Sigmoid colon (tissue), 7 donors: Measurements from ENCODE around the gene NBPF9. TPM values are rescaled to one million over a fixed set of nuclear protein-coding genes. Genes with fewer than 3 reads are reported as not detected.
"Not testable (repeated sequence)": the region's sequence is repeated elsewhere in the genome, so short reads cannot be mapped to it uniquely, and the experiment has no call there.

Source experiments
- DNase-seq: peaks from one replicate; pipeline ENCODE4 v3.0.0-alpha.2; 2019
- H3K27ac ChIP-seq, 4 donors: fragments of 200-600 bp; sonication (generic); one replicate each; pipeline ENCODE4 v1.5.1; 2016 to 2019; ENCODE audit warnings: mild to moderate bottlenecking in 1 of 4
- H3K27me3 ChIP-seq, 3 donors: fragments of 200-600 bp; sonication (generic); one replicate each; pipeline ENCODE4 v1.5.1; 2019; ENCODE audit warnings: mild to moderate bottlenecking in 1 of 3
- H3K36me3 ChIP-seq, 4 donors: fragments of 200-600 bp; sonication (generic); one replicate each; pipeline ENCODE4 v1.5.1; 2016 to 2019
- H3K4me1 ChIP-seq, 4 donors: fragments of 200-600 bp; sonication (generic); one replicate each; pipeline ENCODE4 v1.5.1; 2017 to 2019
- H3K4me3 ChIP-seq, 4 donors: fragments of 200-600 bp; sonication (generic); one replicate each; pipeline ENCODE4 v1.5.1; 2017 to 2019; ENCODE audit warnings: mild to moderate bottlenecking in 2 of 4, moderate library complexity in 1 of 4
- H3K9me3 ChIP-seq, 4 donors: fragments of 200-600 bp in 3 of 4; sonication (generic) in 3 of 4; one replicate each; pipeline versions ENCODE4 v1.5.1 to v1.6.1; 2013 to 2019
- POLR2A ChIP-seq, 2 donors: fragments of 450-650 bp; IDR thresholded peaks; one replicate each; pipeline ENCODE4 v1.6.1; 2016; ENCODE audit warnings: antibody characterized with exemption in 2 of 2, mild to moderate bottlenecking in 2 of 2, moderate library complexity in 2 of 2
- POLR2AphosphoS5 ChIP-seq, 4 donors: sonication (generic); formaldehyde crosslinking; IDR thresholded peaks; one replicate each; pipeline ENCODE4 v1.6.1; 2017; ENCODE audit warnings: antibody characterized with exemption in 4 of 4
- WGBS, 2 donors: extraction: QIAGEN DNeasy Blood & Tissue Kit; methylation state at CpG; one replicate each; pipeline ENCODE4 v1.1.7; 2013; 5-methylcytosine and 5-hydroxymethylcytosine counted together
- intact Hi-C: fragments of 100-400 bp; cut with DNase I; formaldehyde crosslinking; loops from one replicate; pipeline ENCODE4 v1.15.1; 2023
- polyA plus RNA-seq, 3 donors: library from polyadenylated mRNA; stranded (reverse); fragments of 200-250 nt; gene quantifications; one replicate each; pipeline ENCODE4 v1.2.3, GENCODE V29; 2013
- total RNA-seq, 4 donors: library from RNA; depleted of rRNA; stranded (reverse); fragments of >200 nt; gene quantifications; one replicate each; pipeline ENCODE4 v1.1.0, GENCODE V29; 2016
- donor health status: healthy with polysubstance abuse.
- donor health status: Bipolar disorder and iron deficiency.
- donor health status: healthy.

NBPF9 gene, protein sequence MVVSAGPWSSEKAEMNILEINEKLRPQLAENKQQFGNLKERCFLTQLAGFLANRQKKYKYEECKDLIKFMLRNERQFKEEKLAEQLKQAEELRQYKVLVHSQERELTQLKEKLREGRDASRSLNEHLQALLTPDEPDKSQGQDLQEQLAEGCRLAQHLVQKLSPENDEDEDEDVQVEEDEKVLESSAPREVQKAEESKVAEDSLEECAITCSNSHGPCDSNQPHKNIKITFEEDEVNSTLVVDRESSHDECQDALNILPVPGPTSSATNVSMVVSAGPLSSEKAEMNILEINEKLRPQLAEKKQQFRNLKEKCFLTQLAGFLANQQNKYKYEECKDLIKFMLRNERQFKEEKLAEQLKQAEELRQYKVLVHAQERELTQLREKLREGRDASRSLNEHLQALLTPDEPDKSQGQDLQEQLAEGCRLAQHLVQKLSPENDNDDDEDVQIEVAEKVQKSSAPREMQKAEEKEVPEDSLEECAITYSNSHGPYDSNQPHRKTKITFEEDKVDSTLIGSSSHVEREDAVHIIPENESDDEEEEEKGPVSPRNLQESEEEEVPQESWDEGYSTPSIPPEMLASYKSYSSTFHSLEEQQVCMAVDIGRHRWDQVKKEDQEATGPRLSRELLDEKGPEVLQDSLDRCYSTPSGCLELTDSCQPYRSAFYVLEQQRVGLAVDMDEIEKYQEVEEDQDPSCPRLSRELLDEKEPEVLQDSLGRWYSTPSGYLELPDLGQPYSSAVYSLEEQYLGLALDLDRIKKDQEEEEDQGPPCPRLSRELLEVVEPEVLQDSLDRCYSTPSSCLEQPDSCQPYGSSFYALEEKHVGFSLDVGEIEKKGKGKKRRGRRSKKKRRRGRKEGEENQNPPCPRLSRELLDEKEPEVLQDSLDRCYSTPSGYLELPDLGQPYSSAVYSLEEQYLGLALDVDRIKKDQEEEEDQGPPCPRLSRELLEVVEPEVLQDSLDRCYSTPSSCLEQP (N-terminal part only)
- total RNA-seq (10 to 100 TPM in 3 of 4 donors, 1 to 10 TPM in 1; 8.9 to 23.5 (median 11.1) TPM), polyA plus RNA-seq (1 to 10 TPM; 3.0 to 8.5 (median 3.2) TPM)

GRCh38 chr1:149103109-149104081 lies at the start of gene NBPF9:
Gene NBPF9 (minus strand): TSS chr1:149103551. CDS start chr1:149082139, 21,412 bp downstream.
- H3K9me3 ChIP-seq, H3K27me3 ChIP-seq, H3K36me3 ChIP-seq, intact Hi-C loops, H3K4me1 ChIP-seq: not testable (repeated sequence)
- peak; percentile 80 for DNase-seq
- WGBS, 2 donors = 0% methylated on average over 33 to 43 of the region's 85 CpGs
- Histone ChIP-seq H3K27ac (peak within 1 kb of the TSS; percentile 64 to 88 (median 78)), H3K4me3 (peak within 1 kb of the TSS; percentile 30 to 59 (median 50))
- TF ChIP-seq POLR2A (IDR thresholded peaks at IDR 0.05) (peak in 1 of 2 donors; percentile 37), POLR2AphosphoS5 (IDR thresholded peaks at IDR 0.05) (peak in 3 of 4 donors; percentile 51 to 83 (median 69))

- H3K27me3 ChIP-seq, H3K9me3 ChIP-seq, H3K27ac ChIP-seq, H3K4me1 ChIP-seq, H3K4me3 ChIP-seq, intact Hi-C loops, H3K36me3 ChIP-seq, DNase-seq: not testable (repeated sequence)
- WGBS, 2 donors = 90 to 91% methylated on average over 4 of the region's 4 CpGs
Measured at GRCh38 chr1:149149909-149150308, 46.6 kb upstream of the NBPF9 start.

DNA sequence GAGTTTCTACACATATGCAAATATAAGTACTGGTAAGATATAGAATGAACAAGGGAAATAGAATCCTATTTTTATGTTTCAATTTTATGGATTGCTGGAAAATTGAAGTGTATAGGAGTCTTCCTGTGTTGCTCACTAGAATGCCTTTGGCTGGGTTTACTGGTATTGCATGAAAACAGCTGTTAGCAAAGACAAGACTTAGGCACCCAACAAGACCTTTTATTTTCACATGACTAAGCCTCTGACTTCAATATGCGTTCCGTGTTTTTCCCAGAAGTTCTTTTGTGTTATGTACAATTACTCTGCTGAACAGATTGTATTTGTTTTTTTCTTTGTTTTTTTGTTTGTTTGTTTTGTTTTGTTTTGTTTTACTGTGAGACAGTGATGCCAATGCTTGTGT lies 34.2 kb upstream of the NBPF9 start:
- H3K4me3 ChIP-seq, H3K9me3 ChIP-seq, H3K36me3 ChIP-seq, intact Hi-C loops, H3K4me1 ChIP-seq, H3K27ac ChIP-seq, DNase-seq, H3K27me3 ChIP-seq: not testable (repeated sequence)
- WGBS, 2 donors = 85 to 94% methylated on average over 2 of the region's 2 CpGs

DNA sequence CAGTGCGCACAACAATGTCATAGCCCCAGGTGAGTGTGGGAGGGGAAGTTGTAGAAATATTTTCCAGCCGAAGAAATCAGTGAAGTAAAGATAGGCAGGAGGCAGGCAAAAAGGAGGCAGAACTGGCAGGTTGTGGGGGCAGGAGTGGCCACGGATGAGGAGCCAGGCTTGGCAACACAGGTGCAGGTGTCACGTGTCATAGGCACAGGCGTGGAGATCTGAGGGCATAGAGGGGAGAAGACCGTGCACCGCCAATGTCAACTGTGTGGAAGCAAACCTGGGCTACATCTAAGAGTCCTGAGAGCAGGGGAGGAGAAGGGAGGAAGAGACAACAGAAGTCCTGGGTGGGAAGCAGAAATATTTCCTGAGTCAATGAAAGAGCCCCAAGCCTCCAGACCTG lies 27.6 kb upstream of the NBPF9 start:
- intact Hi-C loops, H3K27me3 ChIP-seq, H3K36me3 ChIP-seq, DNase-seq, H3K4me3 ChIP-seq, H3K27ac ChIP-seq, H3K9me3 ChIP-seq, H3K4me1 ChIP-seq: not testable (repeated sequence)
- 88 to 89% methylated on average over 7 of the region's 7 CpGs for WGBS, 2 donors

GRCh38 chr1:149129245-149129644 lies 25.9 kb upstream of the NBPF9 start:
- DNase-seq, intact Hi-C loops, H3K4me3 ChIP-seq, H3K4me1 ChIP-seq, H3K36me3 ChIP-seq, H3K9me3 ChIP-seq, H3K27ac ChIP-seq, H3K27me3 ChIP-seq: not testable (repeated sequence)
- WGBS, 2 donors = no CpG with 5 or more reads among the region's 17 CpGs

- intact Hi-C loops, H3K36me3 ChIP-seq, DNase-seq, H3K4me3 ChIP-seq, H3K9me3 ChIP-seq, H3K27me3 ChIP-seq, H3K27ac ChIP-seq, H3K4me1 ChIP-seq: not testable (repeated sequence)
- WGBS, 2 donors = 74 to 88% methylated on average over 5 of the region's 6 CpGs
Measured at GRCh38 chr1:149126555-149127145, 23.3 kb upstream of the NBPF9 start.

DNA sequence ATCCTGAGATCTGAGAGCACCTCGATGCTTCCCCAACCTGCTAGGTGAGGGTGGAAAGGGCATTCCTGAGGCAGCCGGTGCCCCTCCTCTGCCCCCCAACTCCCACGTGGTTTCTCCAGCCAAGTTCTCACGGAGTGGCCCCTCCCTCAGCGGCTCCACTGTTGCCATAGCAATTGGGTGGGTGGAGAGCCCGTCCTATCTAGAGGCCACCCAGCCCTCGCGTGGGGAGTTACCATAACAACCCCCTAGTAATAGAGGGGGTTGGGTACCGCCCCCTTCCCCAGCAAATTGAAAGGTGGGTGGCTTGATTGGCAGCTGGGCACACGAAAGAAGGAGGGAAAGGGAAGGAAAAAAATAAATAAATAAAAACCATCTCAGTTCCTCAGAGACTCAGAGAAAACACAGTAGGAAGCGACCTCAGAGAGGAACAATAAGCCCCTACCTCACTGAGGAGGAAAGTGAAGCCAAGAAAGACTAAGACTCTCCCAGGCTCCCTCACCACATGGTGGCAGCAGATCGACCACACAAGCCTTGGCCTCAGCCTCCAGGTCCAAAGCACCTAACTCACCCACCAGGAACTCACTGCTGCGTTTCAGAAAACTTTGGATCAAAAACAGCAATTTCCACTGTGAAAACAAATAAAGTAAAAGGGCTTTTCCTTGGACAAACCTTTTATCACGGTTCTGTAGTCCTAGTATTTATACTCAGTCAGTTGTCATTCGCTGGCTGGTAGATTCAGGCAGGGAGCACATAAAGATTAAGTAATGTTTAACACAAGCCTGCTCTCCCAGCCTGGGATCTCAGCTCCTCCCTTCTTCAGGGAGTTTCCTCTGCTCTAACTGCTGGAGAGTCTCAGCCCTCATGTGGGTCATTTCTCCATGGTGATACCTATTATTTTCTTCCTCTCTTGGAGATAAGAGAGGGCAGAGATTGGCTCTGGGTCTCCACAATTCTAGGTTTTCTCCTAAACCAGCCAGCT lies 20.9 kb upstream of the NBPF9 start:
- 2 to 13% methylated on average over 9 to 10 of the region's 15 CpGs for WGBS, 2 donors
- H3K36me3 ChIP-seq, H3K27ac ChIP-seq, H3K4me3 ChIP-seq, H3K27me3 ChIP-seq, H3K4me1 ChIP-seq, intact Hi-C loops, DNase-seq, H3K9me3 ChIP-seq: not testable (repeated sequence)

- H3K9me3 ChIP-seq, intact Hi-C loops, DNase-seq, H3K27me3 ChIP-seq, H3K27ac ChIP-seq, H3K36me3 ChIP-seq, H3K4me3 ChIP-seq, H3K4me1 ChIP-seq: not testable (repeated sequence)
- 76 to 88% methylated on average over 1 of the region's 3 CpGs for WGBS, 2 donors
Measured at GRCh38 chr1:149112828-149113227, 9.5 kb upstream of the NBPF9 start.

- DNase-seq, H3K27me3 ChIP-seq, H3K4me3 ChIP-seq, H3K9me3 ChIP-seq, H3K36me3 ChIP-seq, H3K4me1 ChIP-seq, intact Hi-C loops, H3K27ac ChIP-seq: not testable (repeated sequence)
- 22 to 79% methylated on average over 1 of the region's 2 CpGs for WGBS, 2 donors
Measured at GRCh38 chr1:149110343-149110742, 7.0 kb upstream of the NBPF9 start.
